Panc1 (cell line): ENCODE measurements around the gene MAP2K6.
"Not testable (repeated sequence)": the region's sequence is repeated elsewhere in the genome, so short reads cannot be mapped to it uniquely, and the experiment has no call there.

ENCODE experiments used
- CTCF ChIP-seq: fragments of 450-650 bp; IDR thresholded peaks from 2 replicates; pipeline ENCODE4 v1.5.1; 2017; ENCODE audit warnings: mild to moderate bottlenecking
- POLR2AphosphoS5 ChIP-seq: IDR thresholded peaks from 2 replicates; pipeline ENCODE4 v1.6.1; 2012; ENCODE audit warnings: mild to moderate bottlenecking, low read depth, low read length, moderate library complexity
- SIN3A ChIP-seq: IDR thresholded peaks from 2 replicates; pipeline ENCODE4 v1.6.1; 2012; ENCODE audit warnings: low read depth, mild to moderate bottlenecking, low read length, moderate library complexity, borderline replicate concordance; ENCODE audit not compliant: insufficient read depth
- TCF7L2 ChIP-seq: IDR thresholded peaks from 2 replicates; pipeline ENCODE4 v1.6.1; 2011; ENCODE audit warnings: mild to moderate bottlenecking, low read depth, low read length, inconsistent platforms
- TF ChIP-seq, protein P1 (sequence below), 2 experiments: IDR thresholded peaks; 2 replicates each; pipeline ENCODE4 v1.6.1; 2011 to 2012; ENCODE audit warnings: low read depth in 2 of 2, control low read depth in 1 of 2, low read length in 1 of 2, mild to moderate bottlenecking in 1 of 2, moderate library complexity in 1 of 2; ENCODE audit not compliant: insufficient read depth in 1 of 2

- TF ChIP-seq CTCF, SIN3A, TCF7L2, POLR2AphosphoS5: not testable (repeated sequence)
- TF ChIP-seq, protein P1, sequence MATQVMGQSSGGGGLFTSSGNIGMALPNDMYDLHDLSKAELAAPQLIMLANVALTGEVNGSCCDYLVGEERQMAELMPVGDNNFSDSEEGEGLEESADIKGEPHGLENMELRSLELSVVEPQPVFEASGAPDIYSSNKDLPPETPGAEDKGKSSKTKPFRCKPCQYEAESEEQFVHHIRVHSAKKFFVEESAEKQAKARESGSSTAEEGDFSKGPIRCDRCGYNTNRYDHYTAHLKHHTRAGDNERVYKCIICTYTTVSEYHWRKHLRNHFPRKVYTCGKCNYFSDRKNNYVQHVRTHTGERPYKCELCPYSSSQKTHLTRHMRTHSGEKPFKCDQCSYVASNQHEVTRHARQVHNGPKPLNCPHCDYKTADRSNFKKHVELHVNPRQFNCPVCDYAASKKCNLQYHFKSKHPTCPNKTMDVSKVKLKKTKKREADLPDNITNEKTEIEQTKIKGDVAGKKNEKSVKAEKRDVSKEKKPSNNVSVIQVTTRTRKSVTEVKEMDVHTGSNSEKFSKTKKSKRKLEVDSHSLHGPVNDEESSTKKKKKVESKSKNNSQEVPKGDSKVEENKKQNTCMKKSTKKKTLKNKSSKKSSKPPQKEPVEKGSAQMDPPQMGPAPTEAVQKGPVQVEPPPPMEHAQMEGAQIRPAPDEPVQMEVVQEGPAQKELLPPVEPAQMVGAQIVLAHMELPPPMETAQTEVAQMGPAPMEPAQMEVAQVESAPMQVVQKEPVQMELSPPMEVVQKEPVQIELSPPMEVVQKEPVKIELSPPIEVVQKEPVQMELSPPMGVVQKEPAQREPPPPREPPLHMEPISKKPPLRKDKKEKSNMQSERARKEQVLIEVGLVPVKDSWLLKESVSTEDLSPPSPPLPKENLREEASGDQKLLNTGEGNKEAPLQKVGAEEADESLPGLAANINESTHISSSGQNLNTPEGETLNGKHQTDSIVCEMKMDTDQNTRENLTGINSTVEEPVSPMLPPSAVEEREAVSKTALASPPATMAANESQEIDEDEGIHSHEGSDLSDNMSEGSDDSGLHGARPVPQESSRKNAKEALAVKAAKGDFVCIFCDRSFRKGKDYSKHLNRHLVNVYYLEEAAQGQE (IDR thresholded peaks at IDR 0.05; ENCODE audit: insufficient read depth in 1 of 2, low read depth in 2 of 2, low read length in 1 of 2): not testable (repeated sequence)
Observed at GRCh38 chr17:69479756-69480155, 65.3 kb downstream of the MAP2K6 start.
